Measurements from ENCODE around the gene DNAJA3.

DNAJA3 gene

GRCh38 chr16:4474192-4474961 is 48.7 kb downstream of the DNAJA3 start, which contains the start of gene NMRAL1:
TSS of gene NMRAL1 (minus strand) at chr16:4474625. CDS start at chr16:4474132, 493 bp downstream.
- peak; percentile 80 to 89 (median 88) for DNase-seq (ENCODE audit: low read depth in 3 of 3)

GRCh38 chr16:4475880-4476788 is 50.5 kb downstream of the DNAJA3 start, which contains the start of gene HMOX2:
TSS of gene HMOX2 (plus strand) at chr16:4476398. CDS start at chr16:4505525, 29,127 bp downstream.
- DNase-seq (ENCODE audit: low read depth in 3 of 3): peak; percentile 88 to 94 (median 91)

DNA sequence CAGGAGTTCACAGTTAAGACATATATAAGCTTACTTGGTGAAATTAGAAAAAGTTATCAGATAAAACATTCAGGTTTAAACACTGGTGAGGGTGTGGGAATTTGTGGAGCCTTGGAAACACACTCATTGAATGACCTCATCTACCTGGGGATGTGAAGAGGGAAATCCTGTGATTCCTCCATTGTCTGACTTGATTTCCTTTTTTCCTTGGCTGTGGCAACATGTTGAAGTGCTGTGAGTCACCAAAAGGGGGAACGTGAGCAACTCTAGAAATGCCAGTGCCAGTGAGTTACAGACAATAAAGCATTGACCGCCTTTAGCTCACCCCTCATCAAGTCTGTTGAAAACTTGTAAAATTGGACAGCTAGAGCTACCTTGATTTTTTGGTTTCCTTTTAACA is 52.3 kb downstream of the DNAJA3 start:
- no peak for DNase-seq (ENCODE audit: low read depth in 3 of 3)

GRCh38 chr16:4481526-4481925 is 55.9 kb downstream of the DNAJA3 start:
- no peak for DNase-seq (ENCODE audit: low read depth in 3 of 3)

- DNase-seq (ENCODE audit: low read depth in 3 of 3): no peak
These were observed 56.3 kb downstream of the DNAJA3 start for GRCh38 chr16:4481963-4482362.

DNA sequence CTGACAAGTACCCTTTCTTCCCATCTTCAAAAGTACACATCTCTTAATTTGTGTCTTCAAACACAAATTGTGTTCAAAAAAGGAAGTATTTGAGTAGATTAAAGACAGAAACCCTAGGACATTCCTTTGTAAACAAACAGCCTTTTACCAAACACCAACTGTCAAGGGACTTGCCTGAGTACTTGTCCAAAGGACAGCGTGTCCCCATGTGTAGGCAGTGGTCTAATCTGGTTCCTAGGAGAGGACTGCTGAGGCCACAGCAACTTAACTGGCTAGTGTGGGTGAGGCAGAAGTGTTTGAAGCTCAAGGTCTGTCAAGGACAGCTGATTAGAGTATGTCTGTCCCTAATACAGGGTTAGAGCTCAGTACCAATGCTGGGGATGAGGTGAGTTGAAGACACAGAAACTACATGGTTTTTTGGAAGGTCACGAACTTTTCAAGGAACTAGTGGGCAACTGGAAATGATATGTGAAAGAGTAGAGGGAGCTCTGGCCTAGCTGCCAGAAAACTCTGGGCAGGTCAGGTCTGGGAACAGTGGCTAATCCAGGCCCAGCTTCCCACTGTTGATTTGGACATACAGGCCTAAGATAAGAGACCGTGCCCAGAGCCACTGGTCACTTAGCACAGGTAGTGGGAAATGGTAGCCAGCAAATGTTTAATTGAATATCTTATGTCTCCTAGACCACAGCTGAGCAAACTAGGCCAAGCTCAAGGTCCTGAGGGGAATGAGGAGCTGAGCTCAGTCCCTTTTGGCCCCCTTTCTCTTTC is 60.6 kb downstream of the DNAJA3 start:
- DNase-seq (ENCODE audit: low read depth in 3 of 3): no peak

GRCh38 chr16:4487955-4488498 is 62.4 kb downstream of the DNAJA3 start:
- DNase-seq (ENCODE audit: low read depth in 3 of 3): no peak

DNA sequence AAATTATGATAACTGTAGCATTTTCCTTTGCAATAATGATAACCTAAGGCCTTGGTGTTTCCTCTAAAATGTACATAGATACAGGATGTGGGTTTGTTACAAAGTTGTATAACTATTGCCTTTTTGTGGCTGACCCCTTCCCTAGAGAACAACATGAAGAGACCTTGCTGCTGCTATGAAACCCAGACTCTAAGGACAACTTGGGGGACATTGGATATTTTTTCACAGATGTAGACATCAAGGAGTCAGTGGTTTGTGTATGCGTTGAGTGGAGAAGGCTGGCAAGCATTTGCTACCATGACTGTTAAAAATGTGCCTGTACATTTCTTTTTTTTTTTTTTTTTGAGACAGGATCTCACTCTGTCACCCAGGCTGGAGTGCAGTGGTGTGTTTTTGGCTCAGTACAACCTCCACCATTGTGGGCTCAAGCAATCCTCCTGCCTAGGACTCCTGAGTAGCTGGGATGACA is 62.9 kb downstream of the DNAJA3 start:
- no peak for DNase-seq (ENCODE audit: low read depth in 3 of 3)

DNA sequence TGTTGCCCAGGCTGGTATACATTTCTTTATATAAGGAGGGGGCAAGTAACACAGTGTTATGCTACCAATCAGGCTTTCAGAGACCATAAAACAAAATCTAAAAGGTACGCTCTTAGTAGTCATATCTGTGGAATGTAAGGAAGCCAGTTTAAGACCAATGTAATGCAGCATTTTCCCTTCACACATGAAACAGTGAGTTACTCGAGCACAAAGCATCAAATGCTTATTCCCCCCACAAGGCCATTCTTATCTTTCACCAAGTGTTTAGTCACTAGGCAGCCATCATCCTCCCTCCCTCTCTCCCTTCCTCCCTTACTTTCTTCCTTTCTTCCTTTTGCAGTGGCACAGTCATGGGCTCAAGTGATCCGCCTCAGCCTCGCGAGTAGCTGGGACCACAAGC is 63.4 kb downstream of the DNAJA3 start:
- no peak for DNase-seq (ENCODE audit: low read depth in 3 of 3)

DNA sequence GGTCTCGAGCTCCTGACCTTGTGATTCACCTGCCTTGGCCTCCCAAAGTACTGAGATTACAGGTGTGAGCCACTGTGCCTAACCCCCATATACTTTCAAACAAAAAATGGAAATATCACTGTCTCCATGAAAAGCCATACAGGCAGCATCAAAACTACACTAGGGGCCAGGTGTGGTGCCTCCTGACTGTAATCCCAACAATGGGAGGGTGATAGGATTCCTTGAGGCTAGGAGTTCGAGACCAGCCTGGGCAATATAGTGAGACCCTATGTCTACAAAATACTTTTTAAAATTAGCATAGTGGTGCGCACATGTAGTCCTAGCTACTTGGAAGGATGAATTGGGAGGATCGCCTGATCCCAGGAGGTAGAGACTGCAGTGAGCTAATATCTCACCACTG is 66.2 kb downstream of the DNAJA3 start:
- no peak for DNase-seq (ENCODE audit: low read depth in 3 of 3)

- no peak for DNase-seq (ENCODE audit: low read depth in 3 of 3)
These were observed 69.2 kb downstream of the DNAJA3 start for GRCh38 chr16:4494746-4495490.

DNA sequence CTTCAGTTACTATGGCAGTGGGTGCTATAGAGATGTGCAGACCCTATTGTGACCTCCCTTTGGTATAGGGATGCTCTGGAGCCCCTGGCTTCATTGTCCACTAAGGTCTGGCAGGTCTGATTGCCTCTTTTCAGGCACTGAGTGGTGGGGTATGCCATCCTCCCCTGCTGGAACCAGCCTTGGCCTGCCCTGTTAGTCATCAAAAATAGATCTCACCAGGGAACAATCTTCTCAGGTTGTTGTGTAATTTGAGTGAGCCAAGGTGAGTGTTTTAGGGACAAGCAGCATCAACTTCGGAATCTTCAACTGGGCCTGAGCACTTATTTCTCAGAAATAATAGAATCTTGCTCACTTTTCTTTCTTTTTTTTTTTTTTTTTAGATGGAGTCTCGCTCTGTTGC is 70.1 kb downstream of the DNAJA3 start:
- DNase-seq (ENCODE audit: low read depth in 3 of 3): no peak

GRCh38 chr16:4496305-4496704 is 70.6 kb downstream of the DNAJA3 start:
- no peak for DNase-seq (ENCODE audit: low read depth in 3 of 3)

- DNase-seq (ENCODE audit: low read depth in 3 of 3): no peak
These were observed 73.0 kb downstream of the DNAJA3 start for GRCh38 chr16:4498546-4499195.

DNA sequence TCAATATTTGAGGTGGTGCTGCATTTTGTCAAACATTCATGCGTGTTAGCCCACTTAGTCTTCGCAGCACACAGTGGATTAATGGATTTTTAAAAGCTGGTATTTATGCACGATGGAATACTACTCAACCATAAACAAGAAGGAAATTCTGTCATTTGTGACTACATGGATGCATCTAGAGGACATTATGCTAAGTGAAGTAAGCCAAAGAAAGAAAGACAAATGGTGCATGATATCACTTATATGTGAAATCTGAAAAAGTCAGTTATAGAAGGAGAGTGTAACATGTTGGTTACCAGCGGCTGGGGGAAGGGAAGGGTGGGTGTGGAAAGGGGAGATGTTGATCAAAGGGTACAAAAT is 73.5 kb downstream of the DNAJA3 start:
- no peak for DNase-seq (ENCODE audit: low read depth in 3 of 3)

DNA sequence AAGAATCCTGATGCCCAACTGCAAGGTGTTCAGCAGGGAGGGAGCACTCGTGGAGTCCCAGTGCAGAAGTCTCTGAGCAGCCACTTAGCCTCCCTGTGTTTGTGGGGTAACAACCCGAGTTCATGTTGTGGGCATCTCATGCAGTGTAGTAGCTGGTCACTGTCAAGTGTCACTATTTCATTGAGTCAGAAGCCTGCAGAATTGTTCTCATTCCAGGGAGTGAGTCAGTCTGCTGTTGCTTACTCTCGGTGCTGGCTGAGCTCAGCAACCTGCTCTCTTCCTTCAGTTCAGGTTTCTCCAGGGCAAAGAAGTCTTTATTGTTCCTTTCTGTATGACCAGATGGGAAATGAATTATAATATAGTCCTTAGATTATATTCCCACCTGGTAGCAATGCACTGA is 74.6 kb downstream of the DNAJA3 start:
- DNase-seq (ENCODE audit: low read depth in 3 of 3): no peak

DNA sequence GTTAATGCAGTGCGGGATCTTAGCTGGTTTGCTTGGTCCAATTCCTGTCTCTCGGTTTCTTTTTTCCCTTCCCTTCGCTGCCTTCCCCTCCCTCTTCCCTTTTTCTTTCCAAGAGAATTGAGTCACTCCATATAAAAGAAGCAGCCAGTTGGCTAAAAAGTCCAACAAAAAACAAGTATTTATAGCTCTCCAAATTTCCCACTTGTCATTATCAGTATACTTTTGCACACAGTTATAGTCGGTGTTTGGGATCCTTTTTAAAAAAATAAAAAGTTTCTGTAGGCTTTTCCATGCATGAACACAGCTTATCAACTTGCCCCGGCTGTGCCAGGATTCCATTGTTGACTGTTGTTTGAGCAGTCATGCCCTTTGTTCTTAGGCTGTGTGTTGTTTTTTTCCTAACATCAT is 75.4 kb downstream of the DNAJA3 start:
- no peak for DNase-seq (ENCODE audit: low read depth in 3 of 3)

GRCh38 chr16:4505356-4506147 is 79.9 kb downstream of the DNAJA3 start:
- DNase-seq (ENCODE audit: low read depth in 3 of 3): peak; percentile 19 to 52 (median 48)
